ENCODE results near the gene HDAC5. TPM values are rescaled to one million over a fixed set of nuclear protein-coding genes. Genes with fewer than 3 reads are reported as not detected.

Gene HDAC5
- total RNA-seq, 2 experiments from 2014 or later: 31.4 to 41.5 TPM

DNA sequence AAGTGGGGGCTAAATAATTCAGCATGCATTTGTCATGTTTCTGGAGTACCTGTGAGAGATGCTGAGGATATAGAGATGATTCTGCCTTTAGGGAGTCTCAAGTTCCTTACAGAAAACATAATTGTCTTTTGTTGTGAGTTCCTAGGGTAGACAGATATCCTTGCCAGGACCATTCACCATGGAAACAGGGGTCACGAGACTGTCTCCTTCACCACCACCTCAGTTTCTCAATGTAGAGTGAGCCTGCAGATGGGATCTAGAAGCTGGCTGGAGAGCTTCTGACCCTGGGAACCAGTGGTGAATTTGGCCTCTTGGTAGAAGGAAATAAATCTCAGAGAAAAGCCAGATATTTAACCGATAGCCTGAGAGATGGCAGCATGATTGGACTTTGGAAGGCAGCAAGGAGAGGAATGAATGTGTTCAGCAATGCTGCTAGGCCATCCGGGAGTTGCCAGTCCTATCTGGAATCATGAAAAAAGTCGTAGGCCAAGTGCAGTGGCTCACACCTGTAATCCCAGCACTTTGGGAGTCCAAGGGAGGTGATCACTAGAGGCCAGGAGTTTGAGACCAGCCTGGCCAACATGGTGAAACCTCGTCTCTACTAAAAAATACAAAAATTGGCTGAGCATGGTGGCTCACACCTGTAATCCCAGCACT is 7.4 kb upstream of the HDAC5 start:
- Histone ChIP-seq H2AFZ (ENCODE audit: low read length) (no peak overlapping the region), H3K4me3 (ENCODE audit: low read depth, low read length, poor library complexity, severe bottlenecking) (no peak overlapping the region), H3K79me2 (ENCODE audit: insufficient read depth, low read depth, low read length) (no peaks in the 10 kb centered on the region), H3K4me2 (ENCODE audit: low read length) (no peak overlapping the region), H3K9me2 (ENCODE audit: insufficient read depth, low read length) (no peaks in the 10 kb centered on the region), H3K4me1 (ENCODE audit: insufficient read depth, low read length, poor library complexity, severe bottlenecking) (peaks cover 3% of the 10 kb centered on the region), H3K36me3 (ENCODE audit: insufficient read depth, low read length) (no peaks in the 10 kb centered on the region), H3K9me3 (ENCODE audit: low read length) (no peaks in the 10 kb centered on the region), H4K20me1 (ENCODE audit: insufficient read depth, low read length) (no peaks in the 10 kb centered on the region), H3K27ac (ENCODE audit: low read depth, low read length, poor library complexity, severe bottlenecking) (no peak overlapping the region)
- BruUV-seq (replicated peaks): no TSS peak
- TF ChIP-seq, protein P1, sequence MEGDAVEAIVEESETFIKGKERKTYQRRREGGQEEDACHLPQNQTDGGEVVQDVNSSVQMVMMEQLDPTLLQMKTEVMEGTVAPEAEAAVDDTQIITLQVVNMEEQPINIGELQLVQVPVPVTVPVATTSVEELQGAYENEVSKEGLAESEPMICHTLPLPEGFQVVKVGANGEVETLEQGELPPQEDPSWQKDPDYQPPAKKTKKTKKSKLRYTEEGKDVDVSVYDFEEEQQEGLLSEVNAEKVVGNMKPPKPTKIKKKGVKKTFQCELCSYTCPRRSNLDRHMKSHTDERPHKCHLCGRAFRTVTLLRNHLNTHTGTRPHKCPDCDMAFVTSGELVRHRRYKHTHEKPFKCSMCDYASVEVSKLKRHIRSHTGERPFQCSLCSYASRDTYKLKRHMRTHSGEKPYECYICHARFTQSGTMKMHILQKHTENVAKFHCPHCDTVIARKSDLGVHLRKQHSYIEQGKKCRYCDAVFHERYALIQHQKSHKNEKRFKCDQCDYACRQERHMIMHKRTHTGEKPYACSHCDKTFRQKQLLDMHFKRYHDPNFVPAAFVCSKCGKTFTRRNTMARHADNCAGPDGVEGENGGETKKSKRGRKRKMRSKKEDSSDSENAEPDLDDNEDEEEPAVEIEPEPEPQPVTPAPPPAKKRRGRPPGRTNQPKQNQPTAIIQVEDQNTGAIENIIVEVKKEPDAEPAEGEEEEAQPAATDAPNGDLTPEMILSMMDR (conservative IDR thresholded peaks at IDR 0.05; ENCODE audit: low read length): no peak
- no peak for TF ChIP-seq EZH2phosphoT487 (IDR thresholded peaks at IDR 0.05; ENCODE audit: borderline replicate concordance, low read depth, low read length)
- intact Hi-C loops (cut with micrococcal nuclease; ENCODE audit: unreplicated experiment): no loop called here
- ChIA-PET CTCF (ENCODE audit: unreplicated experiment) (no interaction called here), POLR2A (no interaction called here)
- DNase-seq (ENCODE audit: low spot score): no peak

DNA sequence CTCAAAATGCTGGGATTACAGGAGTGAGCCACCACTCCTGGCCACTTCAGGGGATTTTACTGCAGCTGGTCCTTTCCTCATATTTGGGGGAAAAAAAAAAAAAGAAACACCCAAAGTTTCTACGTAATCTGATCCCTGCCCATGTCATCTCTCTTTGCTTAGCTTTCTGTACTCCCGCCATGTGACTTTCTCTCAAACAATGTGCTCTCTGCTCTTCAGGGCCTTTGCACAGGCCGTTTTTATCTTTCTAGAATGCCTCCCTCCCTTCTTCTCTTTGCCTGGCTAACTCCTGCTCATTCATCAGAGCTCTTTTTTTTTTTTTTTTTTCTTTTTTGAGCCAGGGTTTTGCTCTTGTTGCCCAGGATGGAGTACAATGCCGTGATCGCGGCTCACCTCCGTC is 4.9 kb upstream of the HDAC5 start:
- DNase-seq (ENCODE audit: low spot score): no peak
- intact Hi-C loops (cut with micrococcal nuclease; ENCODE audit: unreplicated experiment): no loop called here
- Histone ChIP-seq H3K36me3 (ENCODE audit: insufficient read depth, low read length) (no peaks in the 10 kb centered on the region), H3K4me2 (ENCODE audit: low read length) (no peak overlapping the region), H3K4me1 (ENCODE audit: insufficient read depth, low read length, poor library complexity, severe bottlenecking) (peaks cover 12% of the 10 kb centered on the region), H3K79me2 (ENCODE audit: insufficient read depth, low read depth, low read length) (no peaks in the 10 kb centered on the region), H3K9me2 (ENCODE audit: insufficient read depth, low read length) (no peaks in the 10 kb centered on the region), H2AFZ (ENCODE audit: low read length) (no peak overlapping the region), H3K27ac (ENCODE audit: low read depth, low read length, poor library complexity, severe bottlenecking) (no peak overlapping the region), H3K4me3 (ENCODE audit: low read depth, low read length, poor library complexity, severe bottlenecking) (no peak overlapping the region), H4K20me1 (ENCODE audit: insufficient read depth, low read length) (no peaks in the 10 kb centered on the region), H3K9me3 (ENCODE audit: low read length) (no peaks in the 10 kb centered on the region)
- TF ChIP-seq, protein P1 (conservative IDR thresholded peaks at IDR 0.05; ENCODE audit: low read length): no peak
- no peak for TF ChIP-seq EZH2phosphoT487 (IDR thresholded peaks at IDR 0.05; ENCODE audit: borderline replicate concordance, low read depth, low read length)
- POLR2A ChIA-PET: interaction anchor here (0.6 to 0.7 kb wide), 2 partner anchors 25 to 1986 kb away, joined by 3 to 4 read pairs; no protein-coding TSS in a partner anchor
- no TSS peak for BruUV-seq (replicated peaks)
- CTCF ChIA-PET (ENCODE audit: unreplicated experiment): no interaction called here

DNA sequence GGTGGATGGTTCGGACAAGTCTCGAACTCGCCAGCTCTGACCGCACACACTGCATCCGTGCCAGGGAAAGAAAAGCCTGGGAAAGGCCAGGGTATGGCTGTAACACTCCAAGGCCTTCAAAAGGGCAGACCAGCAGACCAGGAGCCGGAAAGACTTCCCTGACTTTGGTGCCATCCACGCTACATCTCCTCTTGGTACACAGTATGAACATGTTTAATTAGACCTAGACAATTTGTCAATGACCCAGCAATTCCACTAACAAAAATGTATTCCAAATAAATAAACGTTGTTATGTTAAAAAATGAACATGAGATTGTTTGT is 637 bp upstream of the HDAC5 start:
- POLR2A ChIA-PET: interaction anchor here (0.6 to 1.8 kb wide), 4 partner anchors 13 to 61 kb away, joined by 3 to 4 read pairs (median 3); no protein-coding TSS in a partner anchor
- no peaks in the 10 kb centered on the region for H3K36me3 ChIP-seq (ENCODE audit: insufficient read depth, low read length)

More for the DNA sequence above, 637 bp upstream of the HDAC5 start:
- Histone ChIP-seq H3K9me2 (ENCODE audit: insufficient read depth, low read length) (no peaks in the 10 kb centered on the region), H2AFZ (ENCODE audit: low read length) (peak overlapping the region; percentile 95), H3K79me2 (ENCODE audit: insufficient read depth, low read depth, low read length) (peaks cover 7% of the 10 kb centered on the region; the same call in 1 of the 2 replicates), H3K4me1 (ENCODE audit: insufficient read depth, low read length, poor library complexity, severe bottlenecking) (peaks cover 25% of the 10 kb centered on the region), H3K9me3 (ENCODE audit: low read length) (no peaks in the 10 kb centered on the region), H3K4me3 (ENCODE audit: low read depth, low read length, poor library complexity, severe bottlenecking) (peak overlapping the region; percentile 85), H3K4me2 (ENCODE audit: low read length) (peak overlapping the region; percentile 97), H4K20me1 (ENCODE audit: insufficient read depth, low read length) (no peaks in the 10 kb centered on the region), H3K27ac (ENCODE audit: low read depth, low read length, poor library complexity, severe bottlenecking) (peak overlapping the region; percentile 62)
- CTCF ChIA-PET (ENCODE audit: unreplicated experiment): interaction anchor here (0.9 kb wide), 1 partner anchor 61 kb away, joined by 5 read pairs; no protein-coding TSS in a partner anchor
- TF ChIP-seq EZH2phosphoT487 (IDR thresholded peaks at IDR 0.05; ENCODE audit: borderline replicate concordance, low read depth, low read length): no peak
- TF ChIP-seq, protein P1 (conservative IDR thresholded peaks at IDR 0.05; ENCODE audit: low read length): no peak; the same call in none of the 2 replicates
- DNase-seq (ENCODE audit: low spot score): no peak
- intact Hi-C loops (cut with micrococcal nuclease; ENCODE audit: unreplicated experiment): loop anchor here (1.0 to 5.0 kb wide), 3 partner anchors 17 to 203 kb away; partner anchors contain the start of genes G6PC3 and HROB
- BruUV-seq (replicated peaks): TSS peak; percentile 65

All from OCI-LY7 (cell line).